ENCODE data around the gene ETV7. TPM values are rescaled to one million over a fixed set of nuclear protein-coding genes. Genes with fewer than 3 reads are reported as not detected.

Gene ETV7
- polyA plus RNA-seq, 1 of the 3 experiments (the other 2 are of a cell fraction): 0.39 TPM

- Histone ChIP-seq H3K9me3 (no peaks in the 10 kb centered on the region), H3K27ac (ENCODE audit: low read depth in 2 of 2, low read length in 1 of 2) (no peak overlapping the region), H3K27me3 (ENCODE audit: insufficient read depth) (peaks cover 44% of the 10 kb centered on the region), H3F3A (replicated peaks; ENCODE audit: insufficient read depth) (no peaks in the 10 kb centered on the region), H3K9me2 (no peaks in the 10 kb centered on the region), H3K4me3 (ENCODE audit: low read depth in 2 of 2, low read length in 1 of 2) (no peak overlapping the region), H3K4me1 (ENCODE audit: control insufficient read depth in 1 of 2, insufficient read depth in 2 of 2, low read depth in 1 of 2, low read length in 1 of 2) (no peaks in the 10 kb centered on the region), H4K20me1 (ENCODE audit: insufficient read depth) (no peaks in the 10 kb centered on the region), H3K36me3 (replicated peaks in 1 of 2; ENCODE audit: control insufficient read depth in 1 of 2, insufficient read depth in 2 of 2, low read length in 1 of 2) (no peaks in the 10 kb centered on the region), H3K9ac (no peak overlapping the region), H2AFZ (ENCODE audit: low read depth) (no peak overlapping the region), H3K4me2 (no peak overlapping the region), H3K79me2 (ENCODE audit: insufficient read depth) (no peaks in the 10 kb centered on the region)
- DNase-seq: no peak
- 55% methylated on average over 14 of the region's 14 CpGs for WGBS (ENCODE audit: low lambda C conversion rate)
- TF ChIP-seq ZBTB33 (IDR thresholded peaks at IDR 0.05; ENCODE audit: borderline replicate concordance, low read depth): no peak
- TF ChIP-seq ELF1 (IDR thresholded peaks at IDR 0.05): no peak
- no peak for TF ChIP-seq FOSL2 (IDR thresholded peaks at IDR 0.05; ENCODE audit: borderline replicate concordance, low read depth)
- TF ChIP-seq TAF1 (IDR thresholded peaks at IDR 0.05; ENCODE audit: borderline replicate concordance, low read depth, low read length): no peak
- no peak for TF ChIP-seq RXRA (IDR thresholded peaks at IDR 0.05; ENCODE audit: borderline replicate concordance, low read depth)
- no peak for TF ChIP-seq MEF2A (IDR thresholded peaks at IDR 0.05; ENCODE audit: borderline replicate concordance, low read depth)
- TF ChIP-seq USF2 (IDR thresholded peaks at IDR 0.05; ENCODE audit: borderline replicate concordance, low read depth, low read length): no peak
- no peak for TF ChIP-seq JUND (IDR thresholded peaks at IDR 0.05)
- no peak for TF ChIP-seq EZH2phosphoT487 (IDR thresholded peaks at IDR 0.05; ENCODE audit: borderline replicate concordance, low read depth)
- no peak for TF ChIP-seq CTCF (IDR thresholded peaks at IDR 0.05)
- no peak for TF ChIP-seq FOXM1 (IDR thresholded peaks at IDR 0.05; ENCODE audit: low read depth)
- TF ChIP-seq POLR2AphosphoS5 (IDR thresholded peaks at IDR 0.05; ENCODE audit: low read depth, low read length): no peak
- no peak for TF ChIP-seq NFIC (IDR thresholded peaks at IDR 0.05; ENCODE audit: borderline replicate concordance)
- TF ChIP-seq TEAD4 (IDR thresholded peaks at IDR 0.05; ENCODE audit: borderline replicate concordance, insufficient read depth): no peak
- no peak for TF ChIP-seq YY1 (IDR thresholded peaks at IDR 0.05; ENCODE audit: low read depth)
- TF ChIP-seq SMC3 (IDR thresholded peaks at IDR 0.05; ENCODE audit: low read depth, low read length): no peak
- TF ChIP-seq FOXJ3 (CRISPR knock-in tag; IDR thresholded peaks at IDR 0.05): no peak
- ChIA-PET CTCF (interaction anchor here (1.1 to 1.5 kb wide), 4 partner anchors 14 to 34 kb away, joined by 3 to 8 read pairs (median 4); no protein-coding TSS in a partner anchor), POLR2A (no interaction called here)
These were observed 51.8 kb downstream of the ETV7 start for GRCh38 chr6:36335465-36336207.
